HFFc6 (cell line): ENCODE results near the gene KMT2B. TPM values are rescaled to one million over a fixed set of nuclear protein-coding genes. Genes with fewer than 3 reads are reported as not detected.

Experiments used
- DNase-seq: peaks from one replicate; pipeline ENCODE4 v3.0.0-alpha.2; 2018
- H3K27ac Mint-ChIP-seq: 2 replicates; pipeline ENCODE4 v1.8.0; 2020; ENCODE audit warnings: mild to moderate bottlenecking, mixed read lengths
- H3K27me3 Mint-ChIP-seq: 2 replicates; pipeline ENCODE4 v1.8.0; 2021; ENCODE audit warnings: mild to moderate bottlenecking, moderate library complexity, mixed read lengths; ENCODE audit not compliant: insufficient read depth
- H3K36me3 Mint-ChIP-seq: 2 replicates; pipeline ENCODE4 v1.8.0; 2021; ENCODE audit warnings: low read depth, mixed read lengths
- H3K4me1 Mint-ChIP-seq: 2 replicates; pipeline ENCODE4 v1.8.0; 2020; ENCODE audit warnings: low read depth, mixed read lengths
- H3K4me3 Mint-ChIP-seq: 2 replicates; pipeline ENCODE4 v1.8.0; 2020; ENCODE audit warnings: mild to moderate bottlenecking, moderate library complexity, mixed read lengths
- H3K9me3 Mint-ChIP-seq: 2 replicates; pipeline ENCODE4 v1.8.0; 2020; ENCODE audit warnings: mild to moderate bottlenecking, mixed read lengths
- CTCF ChIP-seq: fragments of 200-600 bp; sonication (generic); IDR thresholded peaks from 2 replicates; pipeline ENCODE4 v1.5.0; 2021; ENCODE audit warnings: antibody characterized with exemption, mild to moderate bottlenecking
- total RNA-seq, 6 experiments: library from RNA; stranded (reverse); fragmentation: NEBNext Ultra II Directional; extraction: Animal tissue kit (Norgen Biotek cat#: 25700); gene quantifications; 2 replicates in 1 of 6; 3 replicates in 5 of 6; pipeline ENCODE4 v1.2.3, GENCODE V29; 2021

The KMT2B gene
- total RNA-seq, 6 experiments from 2014 or later: 20.1 to 24.4 (median 21.7) TPM

DNA sequence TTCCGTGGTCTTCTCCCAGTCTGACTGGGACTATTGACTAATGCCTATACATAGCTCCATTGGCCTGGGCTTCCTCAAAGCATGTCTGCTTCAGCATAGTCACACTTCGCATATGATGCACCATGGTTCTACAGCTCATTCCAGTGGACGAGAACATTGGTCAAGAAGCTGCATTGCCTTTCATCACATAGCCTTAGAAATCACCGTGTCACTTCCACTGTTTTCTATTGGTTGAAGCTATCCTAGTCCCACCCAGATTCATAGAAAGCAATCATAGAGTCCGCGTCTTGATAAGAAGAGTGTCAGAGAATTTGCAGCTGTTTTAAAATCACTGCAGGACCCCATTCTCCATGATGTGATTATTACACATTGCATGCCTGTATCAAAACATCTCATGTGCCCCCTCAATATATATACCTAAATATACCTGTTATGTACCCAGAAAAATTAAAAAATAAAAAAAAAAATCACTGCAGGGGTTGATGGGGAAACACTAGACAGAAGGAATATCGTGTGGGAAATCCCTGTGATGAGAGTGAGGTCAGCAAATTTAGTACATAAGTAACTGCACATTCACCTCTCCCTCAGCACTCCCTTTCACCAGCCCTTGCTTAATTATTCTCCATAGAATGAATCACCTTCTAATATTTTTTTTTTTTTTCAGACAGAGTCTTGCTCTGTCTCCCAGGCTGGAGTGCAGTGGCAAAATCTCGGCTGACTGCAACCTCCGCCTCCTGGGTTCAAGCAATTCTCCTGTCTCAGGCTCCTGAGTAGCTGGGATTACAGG lies 55.4 kb downstream of the KMT2B start:
- Mint-ChIP-seq H3K27me3 (peaks cover 2% of the 10 kb centered on the region), H3K27ac (no peak overlapping the region)

DNA sequence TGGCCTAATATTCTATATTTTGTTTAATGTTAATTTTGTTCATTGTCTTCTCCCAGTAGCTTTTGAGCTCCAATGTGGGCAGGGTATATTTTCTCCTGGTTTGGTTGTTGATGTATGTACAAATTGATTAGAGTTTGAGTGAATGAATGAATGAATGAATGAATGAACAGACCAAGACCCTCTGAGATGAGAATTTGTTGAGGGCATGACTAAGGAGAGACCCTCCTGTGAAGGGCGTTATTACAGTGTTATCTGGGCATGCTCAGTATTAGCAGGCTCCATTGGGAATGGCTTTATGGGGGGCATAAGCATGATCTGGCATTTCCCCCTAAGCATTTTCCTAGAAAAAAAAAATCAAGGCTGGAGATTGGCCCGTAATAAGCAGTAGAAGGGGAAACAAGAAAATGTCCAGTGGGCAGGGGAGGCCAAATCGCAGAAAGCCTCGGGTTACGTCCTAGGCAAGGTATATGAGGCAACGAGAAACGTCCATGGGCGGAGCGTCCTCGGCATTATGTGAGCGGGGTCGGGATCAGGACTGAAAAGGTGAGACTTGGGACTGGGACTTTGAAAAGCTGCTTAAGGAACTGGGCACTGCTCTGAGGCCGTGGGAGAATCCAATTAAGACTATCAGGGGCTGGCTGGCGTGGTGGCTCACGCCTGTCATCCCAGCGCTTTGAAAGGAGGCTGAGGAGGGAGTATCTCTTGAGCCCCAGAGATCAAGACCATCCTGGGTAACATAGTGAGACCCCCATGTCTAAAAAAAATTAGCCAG lies 56.7 kb downstream of the KMT2B start:
- Mint-ChIP-seq H3K4me1 (peaks cover 22% of the 10 kb centered on the region), H3K9me3 (no peaks in the 10 kb centered on the region), H3K27ac (no peak overlapping the region), H3K4me3 (peak overlapping the region; percentile 88), H3K36me3 (no peaks in the 10 kb centered on the region; the same call in 1 of the 2 replicates), H3K27me3 (no peaks in the 10 kb centered on the region; the same call in none of the 2 replicates)
- DNase-seq: no peak
- no peak for TF ChIP-seq CTCF

More for the DNA sequence above, 55.4 kb downstream of the KMT2B start:
- no peaks in the 10 kb centered on the region for H3K9me3 Mint-ChIP-seq
- H3K36me3 Mint-ChIP-seq: peaks cover 7% of the 10 kb centered on the region
- DNase-seq: no peak
- H3K4me3 Mint-ChIP-seq: no peak overlapping the region
- TF ChIP-seq CTCF: no peak
- peaks cover 22% of the 10 kb centered on the region for H3K4me1 Mint-ChIP-seq

DNA sequence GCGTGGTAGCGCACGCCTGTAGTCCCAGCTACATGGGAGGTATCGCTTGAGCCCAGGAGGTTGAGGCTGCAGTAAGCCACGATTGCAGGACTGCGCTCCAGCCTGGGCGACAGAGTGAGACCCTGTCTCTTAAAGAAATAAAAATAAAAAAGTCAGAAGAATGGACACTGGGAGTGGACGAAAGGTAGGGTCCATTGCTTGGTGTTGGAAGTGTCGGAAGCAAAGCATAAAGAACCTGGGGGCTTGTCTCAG lies 57.2 kb downstream of the KMT2B start:
- no peaks in the 10 kb centered on the region; the same call in 1 of the 2 replicates for H3K27me3 Mint-ChIP-seq
- H3K4me1 Mint-ChIP-seq: peaks cover 22% of the 10 kb centered on the region
- H3K9me3 Mint-ChIP-seq: no peaks in the 10 kb centered on the region
- no peak for DNase-seq
- H3K4me3 Mint-ChIP-seq: peak overlapping the region; percentile 88
- H3K36me3 Mint-ChIP-seq: no peaks in the 10 kb centered on the region; the same call in 1 of the 2 replicates
- H3K27ac Mint-ChIP-seq: no peak overlapping the region
- no peak for TF ChIP-seq CTCF

GRCh38 chr19:35775298-35776101 lies 57.7 kb downstream of the KMT2B start, which contains the start of gene ARHGAP33:
Gene ARHGAP33, plus strand, starts transcription at chr19:35775564. Its CDS starts 95 bp downstream, at chr19:35775659.
- TF ChIP-seq CTCF: no peak
- no peaks in the 10 kb centered on the region for H3K36me3 Mint-ChIP-seq
- H3K27me3 Mint-ChIP-seq: no peaks in the 10 kb centered on the region; the same call in 1 of the 2 replicates
- H3K9me3 Mint-ChIP-seq: no peaks in the 10 kb centered on the region
- H3K4me3 Mint-ChIP-seq: peak within 1 kb of the TSS; percentile 88
- H3K27ac Mint-ChIP-seq: peak within 1 kb of the TSS; percentile 36
- DNase-seq: peak; percentile 95
- peaks cover 22% of the 10 kb centered on the region for H3K4me1 Mint-ChIP-seq

GRCh38 chr19:35776102-35776788 lies 58.4 kb downstream of the KMT2B start:
- Mint-ChIP-seq H3K27ac (peak overlapping the region; percentile 36), H3K36me3 (peaks cover 2% of the 10 kb centered on the region)

More at GRCh38 chr19:35776102-35776788, 58.4 kb downstream of the KMT2B start:
- H3K4me3 Mint-ChIP-seq: peak overlapping the region; percentile 88
- no peaks in the 10 kb centered on the region for H3K9me3 Mint-ChIP-seq
- TF ChIP-seq CTCF: no peak
- no peaks in the 10 kb centered on the region; the same call in 1 of the 2 replicates for H3K27me3 Mint-ChIP-seq
- no peak for DNase-seq
- H3K4me1 Mint-ChIP-seq: peaks cover 22% of the 10 kb centered on the region
